ENCODE measurements around the gene MLLT1.

DNA sequence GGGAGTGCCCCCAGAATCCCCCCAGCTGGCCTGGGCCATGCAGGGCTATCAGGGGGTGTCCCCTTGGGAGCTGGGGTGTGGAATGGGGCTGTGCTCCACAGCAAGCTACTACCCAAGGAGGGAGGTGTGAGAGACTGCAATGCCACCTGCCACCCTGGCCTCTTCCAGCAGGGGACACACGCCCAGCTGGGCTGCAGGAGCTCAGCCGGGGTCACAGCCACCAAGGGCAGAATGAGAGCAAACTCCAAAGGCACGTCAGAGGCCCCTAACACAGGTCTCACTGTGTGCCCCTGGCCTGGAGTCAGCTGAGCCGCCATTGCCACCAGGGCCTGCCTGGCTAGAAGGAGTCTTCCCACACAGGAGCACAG lies 55.5 kb downstream of the MLLT1 start:
- TF ChIP-seq, protein P1, sequence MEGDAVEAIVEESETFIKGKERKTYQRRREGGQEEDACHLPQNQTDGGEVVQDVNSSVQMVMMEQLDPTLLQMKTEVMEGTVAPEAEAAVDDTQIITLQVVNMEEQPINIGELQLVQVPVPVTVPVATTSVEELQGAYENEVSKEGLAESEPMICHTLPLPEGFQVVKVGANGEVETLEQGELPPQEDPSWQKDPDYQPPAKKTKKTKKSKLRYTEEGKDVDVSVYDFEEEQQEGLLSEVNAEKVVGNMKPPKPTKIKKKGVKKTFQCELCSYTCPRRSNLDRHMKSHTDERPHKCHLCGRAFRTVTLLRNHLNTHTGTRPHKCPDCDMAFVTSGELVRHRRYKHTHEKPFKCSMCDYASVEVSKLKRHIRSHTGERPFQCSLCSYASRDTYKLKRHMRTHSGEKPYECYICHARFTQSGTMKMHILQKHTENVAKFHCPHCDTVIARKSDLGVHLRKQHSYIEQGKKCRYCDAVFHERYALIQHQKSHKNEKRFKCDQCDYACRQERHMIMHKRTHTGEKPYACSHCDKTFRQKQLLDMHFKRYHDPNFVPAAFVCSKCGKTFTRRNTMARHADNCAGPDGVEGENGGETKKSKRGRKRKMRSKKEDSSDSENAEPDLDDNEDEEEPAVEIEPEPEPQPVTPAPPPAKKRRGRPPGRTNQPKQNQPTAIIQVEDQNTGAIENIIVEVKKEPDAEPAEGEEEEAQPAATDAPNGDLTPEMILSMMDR (IDR thresholded peaks at IDR 0.05; ENCODE audit: insufficient read depth, low read length, poor library complexity, severe bottlenecking), result no peak
- no peak for TF ChIP-seq EZH2phosphoT487 (conservative IDR thresholded peaks at IDR 0.05; ENCODE audit: low read length)
